NOMO-1 (cell line): ENCODE results near the gene GMPPB.

Experiments used
- DNase-seq, 2 experiments: peaks; one replicate each; lab custom pipeline; 2025; ENCODE audit not compliant: unreplicated experiment in 2 of 2; lab: John Stamatoyannopoulos, UW

GMPPB gene

GRCh38 chr3:49729966-49730609 lies 6.3 kb upstream of the GMPPB start:
- DNase-seq = no peak

- no peak for DNase-seq
Observed at GRCh38 chr3:49727924-49728361, 4.2 kb upstream of the GMPPB start.

DNA sequence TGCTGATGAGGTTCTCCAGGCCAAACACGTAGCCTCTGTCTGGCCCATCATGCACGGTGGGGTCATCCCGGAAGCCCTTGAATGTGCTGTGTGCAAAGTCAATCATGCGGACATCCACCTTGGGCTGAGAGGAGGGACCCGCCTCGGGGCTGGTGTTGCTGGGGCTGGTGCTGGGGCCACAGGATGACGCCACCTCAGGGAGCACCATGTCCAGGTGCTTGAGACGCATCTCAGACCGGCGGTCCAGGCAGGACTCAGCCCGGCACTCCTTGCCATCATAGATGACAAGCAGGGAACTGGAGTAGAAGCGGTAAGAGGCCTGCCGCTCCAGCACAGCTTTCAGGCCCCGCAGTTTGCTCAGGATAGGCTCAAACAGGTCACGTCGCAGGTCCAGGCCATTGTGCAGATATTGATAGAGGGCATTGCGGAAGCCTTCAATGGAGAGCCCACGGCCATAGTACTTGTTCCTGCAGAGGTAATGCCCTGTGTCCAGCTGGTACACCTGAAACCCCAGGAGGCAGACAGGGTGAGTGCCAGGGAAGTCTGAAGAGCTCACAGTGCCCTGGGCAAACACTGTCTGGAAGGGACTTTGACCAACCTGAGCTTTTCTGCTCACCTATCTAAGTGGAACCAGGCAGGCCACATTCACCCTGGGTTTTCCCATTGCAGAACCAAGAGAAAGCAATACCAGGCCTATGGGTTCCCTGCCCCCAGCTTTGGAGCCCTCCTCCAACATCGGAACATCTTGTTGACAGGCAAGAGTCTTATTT lies 3.6 kb upstream of the GMPPB start:
- no peak for DNase-seq

- DNase-seq = no peak
Observed at GRCh38 chr3:49725906-49726681, 2.3 kb upstream of the GMPPB start.

DNA sequence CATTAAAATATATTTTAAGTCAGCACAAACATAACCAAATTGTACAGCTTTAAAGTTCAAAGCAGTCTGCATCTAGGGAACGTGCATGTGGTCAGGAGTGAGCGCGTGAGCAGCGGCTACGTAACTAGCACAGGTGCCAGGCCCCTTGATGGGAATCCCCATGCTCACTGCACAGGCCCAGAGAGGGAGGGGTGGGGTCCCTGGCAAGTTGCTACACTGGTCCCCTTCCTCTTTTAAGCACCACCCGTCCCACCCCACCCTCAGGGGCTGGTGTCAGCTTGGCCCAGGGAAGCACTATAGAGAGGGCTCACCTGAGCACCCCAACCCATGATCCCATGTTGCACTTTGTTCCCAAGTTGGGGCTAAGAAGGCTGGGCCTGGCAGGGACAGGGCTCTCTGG lies 835 bp upstream of the GMPPB start:
- no peak for DNase-seq

GRCh38 chr3:49723296-49723627 lies 489 bp downstream of the GMPPB start:
- peak; percentile 10 to 25 for DNase-seq

GRCh38 chr3:49722896-49723295 lies 855 bp downstream of the GMPPB start:
- no peak for DNase-seq

DNA sequence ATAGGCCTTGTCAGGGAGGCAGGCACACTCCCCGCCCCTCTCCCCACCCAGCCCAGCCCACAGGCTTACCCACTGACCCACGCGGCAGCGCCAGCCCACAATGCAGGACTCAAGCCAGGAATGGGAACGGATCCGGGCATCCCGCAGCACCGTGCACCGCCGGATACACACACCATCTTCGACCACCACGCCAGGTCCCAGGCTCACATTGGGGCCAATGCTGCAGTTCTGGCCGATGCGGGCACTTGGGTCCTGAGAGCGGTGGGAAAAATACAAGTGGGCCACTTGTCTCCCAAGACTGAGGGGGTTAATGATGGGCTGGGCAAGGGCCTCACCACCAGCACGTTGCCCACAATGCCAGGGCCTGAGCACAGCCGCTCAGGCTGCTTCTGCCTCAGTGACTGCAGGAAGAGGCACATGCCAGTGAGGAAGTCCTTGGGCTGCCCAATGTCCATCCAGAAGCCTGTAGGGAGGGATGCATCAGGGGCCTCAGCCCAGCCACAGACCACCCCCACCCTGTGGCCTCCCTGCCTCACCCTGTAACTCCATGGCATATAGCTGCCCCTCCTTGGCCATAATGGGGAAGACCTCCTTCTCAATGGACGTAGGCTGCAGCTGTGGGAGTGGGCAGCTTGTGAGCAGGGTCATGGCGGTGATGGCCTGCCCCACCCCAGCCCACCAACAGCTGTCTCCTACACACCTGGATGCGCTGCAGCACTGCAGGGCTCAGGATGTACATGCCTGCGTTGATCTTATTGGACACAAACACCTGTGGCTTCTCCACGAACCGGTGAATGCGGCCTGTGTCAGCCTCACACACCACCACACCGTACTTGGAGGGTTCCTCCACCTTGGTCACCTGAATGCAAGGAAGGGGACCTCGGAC lies 1.6 kb downstream of the GMPPB start:
- no peak for DNase-seq

GRCh38 chr3:49721596-49721895 lies 2.2 kb downstream of the GMPPB start:
- no peak for DNase-seq

DNA sequence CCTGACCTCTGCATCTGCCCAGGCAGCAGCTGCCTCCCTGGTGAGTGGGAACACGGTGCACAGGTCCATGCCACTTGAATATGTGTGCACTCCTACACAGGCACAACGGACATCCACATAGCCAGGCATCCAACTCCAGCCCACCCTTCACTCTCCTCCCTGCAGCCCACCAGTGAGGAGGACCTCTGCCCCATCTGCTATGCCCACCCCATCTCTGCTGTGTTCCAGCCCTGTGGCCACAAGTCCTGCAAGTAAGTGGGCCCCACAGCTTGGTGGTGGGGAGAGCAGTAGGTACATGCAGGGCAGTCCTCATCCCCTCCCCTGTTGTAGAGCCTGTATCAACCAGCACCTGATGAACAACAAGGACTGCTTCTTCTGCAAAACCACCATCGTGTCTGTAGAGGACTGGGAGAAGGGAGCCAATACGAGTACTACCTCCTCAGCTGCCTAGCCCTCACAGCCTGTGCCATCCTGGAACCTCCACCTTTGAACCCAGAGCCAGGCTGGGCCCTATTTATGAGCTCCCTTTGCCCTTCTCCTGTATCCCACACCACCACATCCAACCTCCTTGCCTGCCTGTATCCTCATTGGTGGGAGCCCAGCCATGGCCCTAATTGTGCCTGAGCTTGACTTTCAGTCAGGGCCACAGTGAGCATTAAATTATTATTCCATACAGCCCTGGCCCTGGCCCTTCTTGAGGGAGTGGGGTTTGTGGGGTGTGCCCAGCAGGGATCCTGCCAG lies 2.7 kb downstream of the GMPPB start:
- DNase-seq = no peak

- peak; percentile 74 to 75 for DNase-seq
Observed at GRCh38 chr3:49719214-49719884, 4.4 kb downstream of the GMPPB start, which contains the start of gene AMIGO3. Gene AMIGO3, minus strand, starts transcription at chr3:49719684. Its CDS starts 219 bp downstream, at chr3:49719465.

DNA sequence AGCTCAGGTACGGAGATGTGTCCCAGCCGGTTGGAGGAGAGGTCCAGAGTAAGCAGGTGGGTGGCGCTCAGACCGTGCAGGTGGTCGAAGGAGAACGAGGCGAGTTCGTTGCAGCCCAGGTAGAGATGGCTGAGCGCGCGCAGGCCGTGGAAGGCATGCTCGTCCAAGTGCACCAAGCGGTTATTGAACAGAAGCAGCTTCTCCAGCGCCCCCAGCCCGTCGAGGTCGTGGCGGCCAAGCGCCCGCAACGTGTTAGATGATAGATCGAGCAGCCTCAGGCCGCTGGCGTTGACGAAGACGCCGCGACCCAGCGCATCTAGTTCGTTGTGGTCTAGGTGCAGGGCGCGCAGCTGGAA lies 4.9 kb downstream of the GMPPB start:
- no peak for DNase-seq

GRCh38 chr3:49717959-49718857 lies 5.5 kb downstream of the GMPPB start:
- DNase-seq = no peak

GRCh38 chr3:49717211-49717958 lies 6.4 kb downstream of the GMPPB start:
- no peak for DNase-seq

DNA sequence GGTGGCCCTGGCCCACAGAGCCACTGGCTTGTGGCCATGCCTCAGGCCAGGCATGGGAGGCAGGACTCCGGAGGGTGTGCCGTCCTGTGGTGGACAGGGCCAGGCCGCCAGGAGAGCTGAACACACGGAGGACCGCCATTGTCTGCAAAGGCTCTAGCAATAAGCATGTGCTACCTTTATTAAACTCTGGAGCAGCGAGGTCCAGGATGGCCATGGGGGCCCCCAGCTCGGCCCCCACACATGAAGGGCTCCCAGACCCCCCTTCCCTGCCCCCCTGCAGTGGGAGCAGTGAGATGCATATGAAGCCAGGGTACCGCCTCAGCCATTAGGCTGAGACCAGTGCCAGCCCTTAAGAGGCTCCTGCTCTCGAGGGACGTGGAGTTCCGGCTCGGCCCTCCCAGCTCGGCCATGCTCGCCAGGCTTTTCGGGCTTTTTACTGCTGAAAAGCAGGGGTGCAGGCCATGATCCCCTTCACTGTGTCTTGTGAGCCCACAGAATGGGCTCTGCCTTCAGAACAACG lies 7.0 kb downstream of the GMPPB start:
- DNase-seq = no peak

DNA sequence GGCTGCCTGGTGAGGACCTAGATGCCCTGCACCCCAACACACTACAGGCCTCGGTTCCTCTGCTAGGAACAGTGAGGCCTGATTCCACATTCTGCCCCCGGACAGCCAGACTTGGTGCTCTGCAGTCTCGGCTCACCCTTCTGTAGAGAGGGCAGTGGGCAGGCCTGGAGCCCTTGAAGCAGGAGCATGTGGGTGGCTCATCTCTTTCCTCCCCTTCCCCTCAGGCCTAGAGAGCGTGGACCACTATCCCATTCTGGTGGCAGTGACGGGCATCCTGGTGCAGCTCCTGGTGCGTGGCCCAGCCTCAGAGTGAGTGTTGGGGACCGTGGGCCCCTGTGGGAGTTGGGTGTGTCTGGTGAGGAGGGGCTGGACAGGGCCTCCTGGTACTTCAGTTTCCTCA lies 7.6 kb downstream of the GMPPB start:
- DNase-seq = no peak

- DNase-seq = no peak
Observed at GRCh38 chr3:49715611-49716121, 8.1 kb downstream of the GMPPB start.
